ENCODE results near the gene VEZT. TPM values are rescaled to one million over a fixed set of nuclear protein-coding genes. Genes with fewer than 3 reads are reported as not detected.
"Not testable (repeated sequence)": the region's sequence is repeated elsewhere in the genome, so short reads cannot be mapped to it uniquely, and the experiment has no call there.

The VEZT gene
- total RNA-seq, 2 experiments from 2014 or later, result 36.9 to 52.3 TPM

DNA sequence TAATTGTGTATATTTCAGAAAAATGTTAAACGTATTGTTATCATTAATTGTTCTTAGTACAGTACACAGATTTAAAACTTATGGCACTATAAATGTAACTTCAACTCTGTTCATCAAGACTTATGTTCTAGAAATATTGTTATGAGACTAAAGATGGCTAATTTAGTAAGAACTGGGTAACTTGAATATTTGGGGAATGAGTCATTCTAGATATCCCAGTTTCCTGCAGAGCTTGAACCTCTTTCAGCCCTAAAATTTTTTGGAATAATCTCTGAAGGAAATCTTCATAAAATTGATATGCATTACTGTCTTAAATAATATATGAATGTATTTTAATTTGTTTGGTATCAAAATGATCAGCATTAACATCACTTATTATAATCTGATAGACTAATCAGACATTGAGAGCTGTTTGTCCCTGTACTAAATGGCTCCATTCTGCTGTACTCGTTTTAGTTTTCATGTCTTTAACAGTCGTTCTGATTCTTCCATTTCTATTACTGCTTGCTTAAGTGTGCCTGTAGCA is 87.1 kb downstream of the VEZT start:
- Mint-ChIP-seq H3K27ac (no peak overlapping the region), H3K36me3 (peaks cover 22% of the 10 kb centered on the region), H3K27me3 (no peaks in the 10 kb centered on the region), H3K4me1 (peaks cover 7% of the 10 kb centered on the region), H3K9me3 (ENCODE audit: low read depth) (no peaks in the 10 kb centered on the region), H3K4me3 (no peak overlapping the region)
- CTCF ChIA-PET, result interaction anchor here (1.1 kb wide), 1 partner anchor 14 kb away, joined by 4 read pairs; no protein-coding TSS in a partner anchor
- DNase-seq, result no peak
- ATAC-seq, result no peak

DNA sequence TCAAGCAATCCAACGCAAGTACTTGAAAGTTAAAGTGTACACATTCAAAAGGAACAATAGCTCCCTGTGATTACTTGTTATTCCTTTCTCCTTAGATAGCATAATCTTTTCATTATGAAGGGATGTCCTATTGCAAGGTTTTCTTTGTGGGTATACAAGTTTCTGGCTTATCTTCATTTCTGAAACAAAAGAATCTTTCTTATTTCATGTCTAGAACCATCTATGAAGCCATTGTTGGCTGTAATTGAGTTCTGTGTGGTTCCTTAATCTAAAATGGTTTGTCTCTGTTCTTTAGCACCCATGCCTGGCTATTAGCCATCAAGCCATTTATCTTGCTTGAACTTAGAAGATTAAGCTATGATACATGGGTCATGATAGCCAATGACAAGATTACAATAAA is 95.0 kb downstream of the VEZT start:
- CTCF ChIA-PET, result interaction anchor here (1.7 kb wide), 1 partner anchor 222 kb away, joined by 4 read pairs; no protein-coding TSS in a partner anchor
- peaks cover 11% of the 10 kb centered on the region for H3K36me3 Mint-ChIP-seq
- ATAC-seq (no peak), DNase-seq (no peak)
- peaks cover 6% of the 10 kb centered on the region for H3K27me3 Mint-ChIP-seq
- no peak overlapping the region for H3K4me3 Mint-ChIP-seq
- H3K27ac Mint-ChIP-seq, result no peak overlapping the region
- no peaks in the 10 kb centered on the region for H3K9me3 Mint-ChIP-seq (ENCODE audit: low read depth)
- no peaks in the 10 kb centered on the region for H3K4me1 Mint-ChIP-seq

DNA sequence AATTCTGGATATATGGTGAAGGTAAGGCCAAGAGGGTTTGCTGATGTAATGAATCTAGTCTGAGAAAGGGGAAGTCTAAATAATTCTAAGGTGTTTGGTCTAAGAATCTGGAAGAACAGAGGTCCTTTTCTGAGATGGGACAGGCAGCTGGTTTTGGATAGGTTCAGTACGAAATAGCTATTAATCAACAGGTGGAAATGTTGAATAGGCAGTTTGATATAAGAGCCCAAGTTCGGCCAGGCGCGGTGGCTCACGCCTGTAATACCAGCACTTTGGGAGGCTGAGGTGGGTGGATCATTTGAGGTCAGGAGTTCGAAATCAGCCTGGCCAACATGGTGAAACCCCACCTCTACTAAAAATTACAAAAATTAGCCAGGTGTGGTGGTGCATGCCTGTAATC is 97.1 kb downstream of the VEZT start:
- H3K4me3 Mint-ChIP-seq; H3K36me3 Mint-ChIP-seq; H3K27ac Mint-ChIP-seq; H3K4me1 Mint-ChIP-seq; H3K27me3 Mint-ChIP-seq; DNase-seq; CTCF ChIA-PET; H3K9me3 Mint-ChIP-seq (ENCODE audit: low read depth); ATAC-seq: not testable (repeated sequence)

DNA sequence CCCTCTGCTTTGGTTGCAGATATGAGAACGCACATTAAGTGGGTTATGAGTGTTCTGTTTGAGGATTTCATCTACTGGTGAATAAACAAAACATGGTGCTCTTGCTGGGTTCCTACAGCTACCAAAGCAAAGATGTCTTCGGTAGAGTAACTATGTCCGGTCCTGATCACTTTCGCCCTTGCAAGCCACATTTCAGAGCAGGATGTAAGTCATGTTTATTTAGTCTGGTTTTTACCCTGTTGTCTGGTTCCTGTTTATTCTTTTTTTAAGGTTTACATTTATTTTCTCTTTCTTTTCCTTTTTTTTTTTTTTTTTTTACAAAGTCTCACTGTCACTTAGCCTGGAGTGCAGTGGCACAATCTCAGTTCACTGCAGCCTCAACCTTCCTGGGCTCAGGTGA is 99.2 kb downstream of the VEZT start:
- Mint-ChIP-seq H3K9me3 (ENCODE audit: low read depth) (no peaks in the 10 kb centered on the region), H3K4me3 (no peak overlapping the region), H3K27me3 (peaks cover 6% of the 10 kb centered on the region), H3K27ac (no peak overlapping the region), H3K4me1 (no peaks in the 10 kb centered on the region), H3K36me3 (no peaks in the 10 kb centered on the region)
- DNase-seq, result no peak
- CTCF ChIA-PET, result no interaction called here
- no peak for ATAC-seq

DNA sequence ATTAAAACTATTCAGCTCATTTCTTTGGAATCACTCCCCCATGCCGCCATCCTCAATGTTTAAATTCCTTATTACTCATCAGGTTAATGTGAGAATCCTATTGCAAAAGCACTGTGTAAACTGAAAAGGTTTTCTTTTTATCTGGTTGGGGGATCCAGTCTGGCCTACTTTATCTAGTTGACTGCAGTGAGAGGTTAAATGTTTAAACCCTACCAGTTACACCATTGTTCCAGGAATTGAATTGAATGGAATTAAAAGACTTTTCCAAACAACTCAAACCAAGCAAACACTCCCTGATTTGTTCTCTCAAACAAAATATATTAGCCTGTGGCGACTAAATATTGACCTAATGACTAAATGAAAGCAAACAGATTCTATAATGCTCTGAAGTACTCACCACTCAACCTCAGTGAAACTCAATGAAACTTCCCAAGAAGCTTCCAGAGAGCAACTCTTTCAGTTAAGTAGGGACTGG is 100.5 kb downstream of the VEZT start:
- no peaks in the 10 kb centered on the region for H3K9me3 Mint-ChIP-seq (ENCODE audit: low read depth)
- no peak for DNase-seq
- no peak overlapping the region for H3K4me3 Mint-ChIP-seq
- H3K36me3 Mint-ChIP-seq, result no peaks in the 10 kb centered on the region
- CTCF ChIA-PET, result no interaction called here
- no peak for ATAC-seq
- H3K4me1 Mint-ChIP-seq, result no peaks in the 10 kb centered on the region
- no peak overlapping the region for H3K27ac Mint-ChIP-seq
- peaks cover 11% of the 10 kb centered on the region for H3K27me3 Mint-ChIP-seq

DNA sequence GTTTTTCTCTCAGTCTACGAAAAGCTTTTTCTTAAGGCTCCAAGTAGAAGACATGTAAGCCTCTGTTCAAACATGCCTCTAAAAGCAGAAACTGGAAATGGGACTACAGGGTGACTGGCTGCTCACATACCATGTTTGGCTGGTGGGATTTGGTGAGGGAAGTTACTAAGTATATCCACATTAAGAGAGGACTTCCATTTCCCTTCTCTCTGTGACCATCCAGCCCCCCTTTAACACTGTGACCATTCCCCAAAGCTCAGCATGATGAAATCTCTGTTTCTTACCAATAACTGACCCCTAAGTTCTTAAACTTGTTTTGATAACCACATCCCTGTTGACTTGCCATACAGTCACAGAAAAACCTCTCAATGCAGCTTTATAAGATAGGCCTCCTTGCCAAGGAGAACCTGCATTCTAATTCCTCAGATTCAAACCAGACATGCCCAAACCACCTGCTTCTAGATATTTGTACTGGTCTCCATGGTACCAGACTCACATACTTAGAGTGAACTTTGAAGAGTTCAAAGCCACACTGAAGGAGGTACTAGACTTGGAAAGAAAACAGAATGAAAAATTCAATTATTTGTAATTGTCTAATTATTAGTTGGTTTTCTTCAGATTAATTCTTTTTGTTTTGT is 102.2 kb downstream of the VEZT start:
- no peaks in the 10 kb centered on the region for H3K9me3 Mint-ChIP-seq (ENCODE audit: low read depth)
- no peaks in the 10 kb centered on the region for H3K4me1 Mint-ChIP-seq
- H3K27ac Mint-ChIP-seq, result no peak overlapping the region
- CTCF ChIA-PET, result no interaction called here
- ATAC-seq (no peak), DNase-seq (no peak)
- H3K4me3 Mint-ChIP-seq, result no peak overlapping the region
- no peaks in the 10 kb centered on the region for H3K36me3 Mint-ChIP-seq
- H3K27me3 Mint-ChIP-seq, result peaks cover 7% of the 10 kb centered on the region

DNA sequence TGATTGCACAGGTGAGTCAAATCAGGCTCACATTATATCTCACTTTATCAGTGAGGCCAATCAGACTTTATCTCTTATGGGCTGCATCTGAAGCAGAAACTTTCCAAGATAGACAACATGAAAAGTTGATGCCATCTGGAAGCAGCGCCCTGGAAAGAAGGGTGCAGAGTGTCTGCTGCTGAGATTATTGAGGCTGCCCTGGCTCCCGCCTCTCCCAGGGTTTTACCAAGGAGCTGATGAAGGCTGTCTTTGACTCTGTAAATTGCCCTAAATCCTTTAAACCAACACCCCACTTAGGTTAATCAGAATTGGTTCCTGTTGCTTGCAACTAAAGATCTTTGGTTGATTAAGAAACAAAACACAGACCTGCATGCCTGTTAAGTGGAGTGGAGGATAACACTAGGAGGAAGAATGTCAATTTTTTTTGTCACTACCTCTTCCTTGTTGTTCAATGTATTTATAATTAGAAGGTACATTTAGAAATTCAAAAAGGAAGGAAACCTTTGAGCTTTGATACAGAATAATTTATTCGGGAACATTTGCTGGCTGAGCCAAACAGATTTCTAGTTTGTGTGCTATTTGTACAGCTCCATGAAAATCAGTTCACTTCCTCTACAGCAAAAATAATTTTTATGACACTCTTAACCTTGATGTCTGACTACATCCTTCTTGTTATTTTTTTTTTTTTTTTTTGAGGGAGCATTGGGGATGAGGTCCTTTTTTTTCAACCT is 104.1 kb downstream of the VEZT start:
- no peak for DNase-seq
- H3K27me3 Mint-ChIP-seq, result peaks cover 5% of the 10 kb centered on the region
- no peak overlapping the region for H3K4me3 Mint-ChIP-seq
- H3K9me3 Mint-ChIP-seq (ENCODE audit: low read depth), result no peaks in the 10 kb centered on the region
- H3K27ac Mint-ChIP-seq, result no peak overlapping the region
- H3K4me1 Mint-ChIP-seq, result no peaks in the 10 kb centered on the region
- ATAC-seq, result no peak
- no peaks in the 10 kb centered on the region for H3K36me3 Mint-ChIP-seq
- CTCF ChIA-PET, result interaction anchor here (0.7 kb wide), 2 partner anchors 110 to 1958 kb away, joined by 4 read pairs; no protein-coding TSS in a partner anchor

DNA sequence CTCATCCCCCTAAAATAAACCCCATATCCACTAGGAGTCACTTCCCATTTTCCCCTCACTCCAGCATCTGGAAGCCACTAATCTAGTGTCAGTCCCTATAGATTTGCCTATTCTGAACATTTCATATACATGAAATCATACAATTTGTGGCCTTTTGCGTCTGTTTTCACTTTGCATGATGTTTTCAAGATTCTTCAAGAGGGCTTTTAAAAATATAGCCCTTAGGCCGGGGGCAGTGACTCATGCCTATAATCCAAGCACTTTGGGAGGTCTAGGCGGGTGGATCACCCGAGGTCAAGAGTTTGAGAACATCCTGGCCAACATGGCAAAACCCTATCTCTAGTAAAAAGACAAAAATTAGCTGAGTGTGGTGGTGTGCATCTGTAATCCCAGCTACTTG is 104.7 kb downstream of the VEZT start:
- DNase-seq (no peak), ATAC-seq (no peak)
- no peaks in the 10 kb centered on the region for H3K36me3 Mint-ChIP-seq
- H3K4me1 Mint-ChIP-seq, result no peaks in the 10 kb centered on the region
- H3K27me3 Mint-ChIP-seq, result peaks cover 5% of the 10 kb centered on the region
- H3K27ac Mint-ChIP-seq, result no peak overlapping the region
- CTCF ChIA-PET, result no interaction called here
- no peaks in the 10 kb centered on the region for H3K9me3 Mint-ChIP-seq (ENCODE audit: low read depth)
- no peak overlapping the region for H3K4me3 Mint-ChIP-seq

DNA sequence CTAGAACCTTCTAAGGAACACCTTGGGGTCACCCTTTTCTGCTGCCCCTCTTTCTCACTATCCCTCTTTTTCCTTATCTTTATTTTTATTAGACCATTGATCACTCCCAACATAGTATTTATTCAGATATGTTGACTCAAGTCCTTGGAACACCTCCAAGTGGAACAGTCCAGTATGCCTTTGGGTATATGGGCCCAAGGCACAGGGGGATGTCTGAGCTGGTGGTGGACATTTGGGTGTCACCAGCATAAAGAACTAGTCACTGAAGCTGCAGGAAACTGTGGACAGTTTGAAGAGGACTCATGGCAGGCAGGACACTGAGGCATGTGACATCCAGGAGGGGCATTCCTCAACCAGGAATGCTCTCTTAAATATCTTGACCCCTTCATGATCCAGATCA is 105.6 kb downstream of the VEZT start:
- Mint-ChIP-seq H3K9me3 (ENCODE audit: low read depth) (no peaks in the 10 kb centered on the region), H3K4me1 (no peaks in the 10 kb centered on the region), H3K27me3 (peaks cover 5% of the 10 kb centered on the region), H3K36me3 (no peaks in the 10 kb centered on the region), H3K4me3 (no peak overlapping the region), H3K27ac (no peak overlapping the region)
- CTCF ChIA-PET, result no interaction called here
- DNase-seq, result no peak
- no peak for ATAC-seq

DNA sequence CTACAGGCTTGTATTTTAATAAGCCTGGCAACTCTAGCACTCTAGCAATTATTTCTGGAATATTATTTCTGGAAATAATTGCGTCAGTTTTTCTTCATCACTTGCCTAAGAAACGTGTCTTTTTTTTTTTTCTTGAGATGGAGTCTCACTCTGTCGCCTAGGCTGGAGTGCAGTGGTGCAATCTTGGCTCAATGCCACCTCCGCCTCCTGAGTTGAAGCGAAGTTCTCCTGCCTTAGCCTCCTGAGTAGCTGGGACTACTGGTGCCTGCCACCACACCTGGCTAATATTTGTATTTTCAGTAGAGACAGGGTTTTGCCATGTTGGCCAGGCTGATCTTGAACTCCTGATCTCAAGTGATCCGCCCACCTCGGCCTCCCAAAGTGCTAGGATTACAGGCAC is 106.6 kb downstream of the VEZT start:
- CTCF ChIA-PET, ATAC-seq, H3K27me3 Mint-ChIP-seq: not testable (repeated sequence)

DNA sequence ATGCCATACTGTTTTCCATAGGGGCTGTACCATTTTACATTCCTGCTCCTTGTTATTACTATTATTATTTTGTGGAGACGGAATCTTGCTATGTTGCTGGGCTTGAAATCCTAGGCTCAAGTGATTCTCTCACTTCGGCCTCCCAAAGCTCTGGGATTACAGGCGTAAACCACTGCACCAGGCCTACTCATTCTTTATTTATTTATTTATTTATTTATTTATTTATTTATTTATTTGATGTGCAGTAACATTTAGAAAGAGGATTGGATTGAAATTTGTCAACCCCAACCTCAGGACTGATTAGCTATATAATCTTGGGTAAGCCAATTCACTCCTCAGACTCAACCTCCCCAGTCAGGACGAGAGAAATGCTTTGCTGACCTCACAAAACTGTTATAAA is 107.9 kb downstream of the VEZT start:
- CTCF ChIA-PET, result no interaction called here
- H3K27me3 Mint-ChIP-seq, result peaks cover 5% of the 10 kb centered on the region
- no peaks in the 10 kb centered on the region for H3K9me3 Mint-ChIP-seq (ENCODE audit: low read depth)

More for the DNA sequence above, 106.6 kb downstream of the VEZT start:
- H3K4me1 Mint-ChIP-seq; DNase-seq; H3K4me3 Mint-ChIP-seq; H3K9me3 Mint-ChIP-seq (ENCODE audit: low read depth); H3K27ac Mint-ChIP-seq; H3K36me3 Mint-ChIP-seq: not testable (repeated sequence)

DNA sequence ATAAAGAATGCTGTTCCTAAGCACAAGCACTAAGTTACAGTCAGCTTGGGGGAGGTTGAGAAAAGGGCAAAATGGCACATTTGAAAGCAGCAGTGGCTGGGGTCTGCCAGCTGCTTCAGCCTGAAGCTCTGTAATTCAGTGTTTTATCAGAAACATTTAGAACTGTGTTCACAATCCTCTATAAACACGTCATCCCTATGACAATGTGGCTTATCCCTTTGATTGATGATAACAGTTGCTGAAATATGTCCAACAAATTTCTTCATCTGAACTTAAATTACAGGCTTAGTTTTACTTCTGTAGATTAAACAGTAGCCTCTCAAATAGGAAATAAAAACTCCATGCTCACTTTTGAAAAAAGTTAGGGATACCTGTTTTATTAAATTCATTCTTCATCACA is 108.8 kb downstream of the VEZT start:
- Mint-ChIP-seq H3K27ac (no peak overlapping the region), H3K27me3 (peaks cover 5% of the 10 kb centered on the region), H3K9me3 (ENCODE audit: low read depth) (no peaks in the 10 kb centered on the region), H3K36me3 (no peaks in the 10 kb centered on the region), H3K4me1 (no peaks in the 10 kb centered on the region), H3K4me3 (no peak overlapping the region)
- ATAC-seq (no peak), DNase-seq (no peak)
- CTCF ChIA-PET, result no interaction called here

More for the DNA sequence above, 107.9 kb downstream of the VEZT start:
- DNase-seq (no peak), ATAC-seq (no peak)
- Mint-ChIP-seq H3K27ac (no peak overlapping the region), H3K36me3 (no peaks in the 10 kb centered on the region), H3K4me1 (no peaks in the 10 kb centered on the region), H3K4me3 (no peak overlapping the region)

DNA sequence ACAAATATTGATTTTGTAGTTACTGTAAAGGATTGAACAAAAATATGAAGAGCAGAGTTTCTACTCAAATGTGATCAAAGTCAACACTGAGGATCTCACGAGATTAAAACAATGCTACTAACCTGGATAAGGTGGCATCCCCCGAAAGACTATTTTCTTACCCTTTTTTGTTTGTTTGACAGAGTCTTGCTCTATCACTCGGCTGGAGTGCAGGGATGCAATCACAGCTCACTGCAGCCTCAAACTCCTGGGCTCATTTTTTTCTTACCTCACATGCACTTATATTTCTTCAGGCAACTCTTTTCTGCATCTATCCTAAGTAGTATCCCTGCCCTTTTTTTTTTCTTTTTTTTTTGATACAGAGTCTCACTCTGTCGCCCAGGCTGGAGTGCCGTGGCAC is 109.2 kb downstream of the VEZT start:
- no peak for DNase-seq
- no peak for ATAC-seq
- no peak overlapping the region for H3K27ac Mint-ChIP-seq
- peaks cover 5% of the 10 kb centered on the region for H3K27me3 Mint-ChIP-seq
- no peaks in the 10 kb centered on the region for H3K36me3 Mint-ChIP-seq
- no peaks in the 10 kb centered on the region for H3K4me1 Mint-ChIP-seq
- no peak overlapping the region for H3K4me3 Mint-ChIP-seq
- CTCF ChIA-PET, result no interaction called here
- no peaks in the 10 kb centered on the region for H3K9me3 Mint-ChIP-seq (ENCODE audit: low read depth)

DNA sequence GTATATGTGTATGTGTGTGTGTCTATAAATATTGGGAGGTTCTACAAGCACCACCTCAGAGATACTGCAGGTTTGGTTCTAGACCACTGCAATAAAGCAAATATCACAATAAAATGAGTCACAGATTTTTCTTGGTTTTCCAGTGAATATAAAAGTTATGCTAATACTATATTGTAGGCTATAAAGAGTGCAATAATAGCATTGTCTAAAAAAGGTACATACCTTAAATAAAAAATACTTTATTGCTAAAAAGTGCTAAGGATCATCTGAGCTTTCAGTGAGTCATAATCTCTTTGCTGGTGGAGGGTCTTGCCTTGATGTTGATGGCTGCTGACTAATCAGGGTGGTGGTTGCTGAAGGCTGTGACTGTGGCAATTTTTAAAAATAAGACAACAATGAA is 111.1 kb downstream of the VEZT start:
- no peak for ATAC-seq
- Mint-ChIP-seq H3K9me3 (ENCODE audit: low read depth) (no peaks in the 10 kb centered on the region), H3K4me1 (no peaks in the 10 kb centered on the region), H3K27ac (no peak overlapping the region), H3K4me3 (no peak overlapping the region), H3K36me3 (no peaks in the 10 kb centered on the region), H3K27me3 (no peaks in the 10 kb centered on the region)
- DNase-seq, result no peak
- CTCF ChIA-PET, result interaction anchor here (1.7 kb wide), 1 partner anchor 206 kb away, joined by 3 read pairs; no protein-coding TSS in a partner anchor

All from activated CD8-positive, alpha-beta memory T cell treated with anti-CD3 and anti-CD28 coated beads, Interleukin-2, amount 10 ng/mL, durations not matched to agents 7 days and 5 days (primary cell).